Smooth muscle cell of the umbilical artery (primary cell): ENCODE measurements around the gene RADIL. TPM values are rescaled to one million over a fixed set of nuclear protein-coding genes. Genes with fewer than 3 reads are reported as not detected.

Experiments
- total RNA-seq: library from RNA; depleted of rRNA; stranded (reverse); fragments of >200 nt; gene quantifications from 2 replicates; pipeline ENCODE4 v1.2.3, GENCODE V29; 2014

RADIL gene, protein sequence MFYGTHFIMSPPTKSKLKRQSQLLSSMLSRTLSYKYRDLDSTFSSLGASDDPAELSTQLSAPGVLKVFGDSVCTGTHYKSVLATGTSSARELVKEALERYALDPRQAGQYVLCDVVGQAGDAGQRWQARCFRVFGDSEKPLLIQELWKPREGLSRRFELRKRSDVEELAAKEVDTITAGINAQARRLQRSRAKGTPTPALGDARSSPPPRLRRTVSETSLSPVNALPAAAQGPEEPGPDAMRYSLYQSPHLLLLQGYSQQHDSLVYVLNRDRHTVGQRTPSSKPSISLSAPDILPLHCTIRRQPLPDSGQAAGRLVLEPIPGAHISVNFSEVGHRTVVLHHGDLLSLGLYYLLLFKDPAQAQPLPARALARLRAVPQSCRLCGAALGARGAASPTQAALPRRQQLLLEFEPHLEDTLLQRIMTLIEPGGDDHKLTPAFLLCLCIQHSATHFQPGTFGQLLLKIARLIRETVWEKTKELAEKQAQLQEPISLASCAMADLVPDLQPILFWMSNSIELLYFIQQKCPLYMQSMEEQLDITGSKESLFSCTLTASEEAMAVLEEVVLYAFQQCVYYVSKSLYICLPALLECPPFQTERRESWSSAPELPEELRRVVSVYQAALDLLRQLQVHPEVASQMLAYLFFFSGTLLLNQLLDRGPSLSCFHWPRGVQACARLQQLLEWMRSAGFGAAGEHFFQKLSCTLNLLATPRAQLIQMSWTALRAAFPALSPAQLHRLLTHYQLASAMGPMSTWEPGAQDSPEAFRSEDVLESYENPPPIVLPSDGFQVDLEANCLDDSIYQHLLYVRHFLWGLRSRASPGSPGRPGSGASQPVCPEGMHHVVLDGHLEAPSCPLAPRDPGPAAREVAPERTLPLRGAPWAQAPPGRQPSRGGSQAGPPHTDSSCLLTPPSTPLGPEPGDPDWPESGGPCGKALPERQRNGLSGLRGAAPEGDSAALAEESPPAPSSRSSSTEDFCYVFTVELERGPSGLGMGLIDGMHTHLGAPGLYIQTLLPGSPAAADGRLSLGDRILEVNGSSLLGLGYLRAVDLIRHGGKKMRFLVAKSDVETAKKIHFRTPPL
- total RNA-seq, result 0.30 and 1.2 TPM in 2 replicates

DNA sequence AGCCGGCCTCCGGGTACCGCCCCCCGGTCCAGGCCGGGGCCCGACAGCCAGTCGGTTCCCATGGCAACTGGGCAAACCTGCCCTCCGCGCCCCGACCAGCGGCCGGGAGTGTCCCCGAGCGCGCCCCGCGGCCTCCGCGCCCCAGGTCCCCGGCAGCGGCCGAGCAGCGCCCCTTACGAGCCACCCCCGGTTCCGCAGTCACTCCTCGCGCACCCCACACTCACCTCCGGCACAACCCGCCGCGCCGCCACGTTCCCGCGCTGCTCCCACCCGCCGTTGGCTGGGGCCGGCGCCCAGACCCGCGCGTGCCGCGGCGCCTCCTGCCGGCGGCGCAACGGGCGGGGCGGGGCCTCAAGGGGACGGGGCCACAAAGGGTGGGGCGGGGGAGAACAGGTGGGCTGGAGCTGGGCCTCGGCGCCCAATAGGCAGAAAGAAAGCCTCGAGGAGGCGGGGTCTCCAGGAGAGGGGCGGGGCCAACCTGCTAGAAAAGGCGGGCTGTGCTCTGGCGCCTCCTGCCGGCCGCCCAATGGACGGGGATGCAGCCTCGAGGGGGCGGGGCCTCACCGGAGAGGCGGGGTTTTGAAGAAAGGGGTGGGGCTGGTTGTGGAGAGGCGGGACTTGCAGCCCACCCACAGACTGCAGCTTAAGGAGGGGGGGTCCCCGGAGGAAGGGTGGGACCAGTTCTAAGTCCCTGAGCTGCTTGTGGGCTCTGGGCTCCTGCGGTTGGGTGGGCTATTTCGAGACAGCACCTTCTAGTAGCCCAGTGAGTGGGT is at the start of gene RADIL:
RADIL (minus strand) TSS at position 345 of the 773 bp plus-strand sequence. CDS start 5,577 bp downstream, outside the sequence.

DNA sequence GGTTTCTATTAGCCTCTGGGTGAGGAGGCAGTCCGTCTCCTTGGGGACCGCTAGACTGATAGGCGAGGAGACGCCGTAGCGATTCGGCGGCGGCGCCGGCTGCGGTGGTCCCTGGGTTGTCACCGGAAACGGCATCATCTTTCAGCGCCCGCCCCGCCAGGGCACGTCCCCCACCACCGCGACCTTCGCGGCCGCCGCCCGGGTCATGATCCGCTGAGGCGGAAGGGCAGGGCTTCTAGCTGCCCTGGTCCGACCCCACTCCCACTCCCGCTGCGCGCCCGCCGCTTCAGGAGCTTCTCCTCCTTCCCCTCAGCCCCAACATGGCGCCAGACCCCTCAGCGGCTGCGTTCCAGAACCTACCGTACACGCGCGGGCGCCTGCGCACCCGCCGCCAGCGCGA is 21.8 kb downstream of the RADIL start, which contains the start of gene PAPOLB:
PAPOLB (minus strand) TSS at position 358 of the 400 bp plus-strand sequence; CDS start at position 138, 220 bp downstream.

DNA sequence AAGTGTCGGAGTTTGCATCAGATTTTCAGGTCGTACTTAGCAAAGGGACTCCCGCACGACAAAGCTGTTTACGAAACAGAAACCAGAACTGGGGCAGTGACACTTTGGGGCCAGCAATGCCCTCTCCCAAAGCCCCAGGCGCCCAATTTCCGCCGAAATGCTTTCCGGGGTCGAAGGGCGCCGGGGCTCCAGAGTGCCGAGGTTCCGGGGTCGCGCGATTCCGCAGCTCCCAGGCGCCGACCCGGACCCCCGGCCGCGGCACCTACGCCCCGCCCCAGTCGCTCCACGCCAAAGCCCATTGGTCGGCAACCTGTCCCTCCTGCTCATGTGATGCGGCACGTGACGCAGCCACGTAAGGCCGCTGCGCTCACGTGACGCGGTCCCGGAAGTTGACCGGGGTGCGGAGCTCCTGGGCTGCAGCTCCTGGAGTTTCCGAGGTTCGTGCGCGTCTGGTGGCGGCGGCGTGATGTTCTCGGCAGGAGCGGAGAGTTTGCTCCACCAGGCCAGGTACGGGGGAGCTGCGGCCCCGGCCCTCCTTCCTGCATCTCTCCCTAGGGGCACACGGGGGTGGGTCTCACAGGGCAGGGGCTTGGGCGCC is 108.2 kb downstream of the RADIL start, which contains the start of gene AP5Z1:
AP5Z1 (plus strand) TSS at position 374 of the 598 bp plus-strand sequence; CDS start at position 467, 93 bp downstream.

Other genes with a start within 250 kb of the RADIL start
- 25.5 and 46.5 TPM in 2 replicates for gene FOXK1, start 201.4 kb downstream of the RADIL start, total RNA-seq
- gene AP5Z1, start 108.1 kb downstream of the RADIL start, total RNA-seq, result 30.3 and 33.1 TPM in 2 replicates
- gene PAPOLB, start 21.7 kb downstream of the RADIL start, total RNA-seq, result 0.05 TPM in 1 of 2 replicates, not detected in the other
- not detected in 2 replicates for gene MMD2, start 75.5 kb upstream of the RADIL start, total RNA-seq
- gene RBAK, start 162.1 kb upstream of the RADIL start, total RNA-seq, result 9.5 and 11.7 TPM in 2 replicates